ENCODE results near the gene KCNMB2. TPM values are rescaled to one million over a fixed set of nuclear protein-coding genes. Genes with fewer than 3 reads are reported as not detected.

KCNMB2 gene
- polyA plus RNA-seq, 1 donor (not counting 4 experiments of a cell fraction or from before 2014, with no cell fraction given) = not detected

- Histone ChIP-seq H3K27me3 (ENCODE audit: control insufficient read depth, extremely low read depth, insufficient read depth, low read length) (no peaks in the 10 kb centered on the region), H3K4me2 (ENCODE audit: control insufficient read depth, extremely low read depth, insufficient read depth, low read depth, low read length) (no peak overlapping the region), H3K9me3 (ENCODE audit: control insufficient read depth, low read depth, low read length) (no peaks in the 10 kb centered on the region), H2AFZ (ENCODE audit: control insufficient read depth, low read length) (peak overlapping the region; percentile 24), H3K36me3 (ENCODE audit: control insufficient read depth in 2 of 2, extremely low read depth in 1 of 2, insufficient read depth in 2 of 2, low read length in 2 of 2) (no peaks in the 10 kb centered on the region), H3K9ac (ENCODE audit: control insufficient read depth, extremely low read depth, insufficient read depth, low read length) (no peak overlapping the region), H3K4me3 (ENCODE audit: control insufficient read depth in 2 of 3, extremely low read depth in 1 of 3, insufficient read depth in 2 of 3, low read depth in 1 of 3, low read length in 3 of 3) (no peak overlapping the region), H3K4me1 (ENCODE audit: control insufficient read depth, extremely low read depth, insufficient read depth, low read length) (peaks cover 3% of the 10 kb centered on the region), H3K27ac (ENCODE audit: control insufficient read depth, insufficient read depth, low read length) (no peak overlapping the region), H4K20me1 (ENCODE audit: control insufficient read depth, extremely low read depth, insufficient read depth, low read length) (no peaks in the 10 kb centered on the region), H3K79me2 (ENCODE audit: control insufficient read depth, insufficient read depth, low read length) (no peaks in the 10 kb centered on the region), H3K9me1 (ENCODE audit: control insufficient read depth, extremely low read depth, insufficient read depth, low read length) (no peaks in the 10 kb centered on the region)
- dilution Hi-C loops (cut with MboI; ENCODE audit: extremely low pct_ligation_motif_present, low sequenced_read_pairs) = no loop called here
- DNase-seq (ENCODE audit: low read depth, low spot score) (no peak), FAIRE-seq (no peak)
- TF ChIP-seq CTCF (optimal IDR thresholded peaks at IDR 0.05 in 1 of 3, IDR thresholded peaks at IDR 0.05 in 1 of 3, conservative IDR thresholded peaks at IDR 0.05 in 1 of 3; ENCODE audit: extremely low read depth in 1 of 3, insufficient read depth in 2 of 3, low read length in 3 of 3) (no peak), EZH2 (IDR thresholded peaks at IDR 0.05; ENCODE audit: low read length) (no peak)
Measured at GRCh38 chr3:178618896-178619295, 82.7 kb downstream of the KCNMB2 start.

GRCh38 chr3:178623666-178624255 lies 87.5 kb downstream of the KCNMB2 start:
- TF ChIP-seq CTCF (optimal IDR thresholded peaks at IDR 0.05 in 1 of 3, IDR thresholded peaks at IDR 0.05 in 1 of 3, conservative IDR thresholded peaks at IDR 0.05 in 1 of 3; ENCODE audit: extremely low read depth in 1 of 3, insufficient read depth in 2 of 3, low read length in 3 of 3) (no peak), EZH2 (IDR thresholded peaks at IDR 0.05; ENCODE audit: low read length) (no peak)
- no peak overlapping the region for H3K4me2 ChIP-seq (ENCODE audit: control insufficient read depth, extremely low read depth, insufficient read depth, low read depth, low read length)
- H3K9me1 ChIP-seq (ENCODE audit: control insufficient read depth, extremely low read depth, insufficient read depth, low read length) = no peaks in the 10 kb centered on the region
- H3K4me1 ChIP-seq (ENCODE audit: control insufficient read depth, extremely low read depth, insufficient read depth, low read length) = no peaks in the 10 kb centered on the region
- FAIRE-seq (peak; percentile 5), DNase-seq (ENCODE audit: low read depth, low spot score) (no peak)
- no peaks in the 10 kb centered on the region for H3K27me3 ChIP-seq (ENCODE audit: control insufficient read depth, extremely low read depth, insufficient read depth, low read length)
- no peak overlapping the region for H3K4me3 ChIP-seq (ENCODE audit: control insufficient read depth in 2 of 3, extremely low read depth in 1 of 3, insufficient read depth in 2 of 3, low read depth in 1 of 3, low read length in 3 of 3)
- no peaks in the 10 kb centered on the region for H3K36me3 ChIP-seq (ENCODE audit: control insufficient read depth in 2 of 2, extremely low read depth in 1 of 2, insufficient read depth in 2 of 2, low read length in 2 of 2)
- no peak overlapping the region for H2AFZ ChIP-seq (ENCODE audit: control insufficient read depth, low read length)
- dilution Hi-C loops (cut with MboI; ENCODE audit: extremely low pct_ligation_motif_present, low sequenced_read_pairs) = no loop called here
- no peak overlapping the region for H3K27ac ChIP-seq (ENCODE audit: control insufficient read depth, insufficient read depth, low read length)
- H3K9ac ChIP-seq (ENCODE audit: control insufficient read depth, extremely low read depth, insufficient read depth, low read length) = no peak overlapping the region
- H3K79me2 ChIP-seq (ENCODE audit: control insufficient read depth, insufficient read depth, low read length) = no peaks in the 10 kb centered on the region
- H4K20me1 ChIP-seq (ENCODE audit: control insufficient read depth, extremely low read depth, insufficient read depth, low read length) = no peaks in the 10 kb centered on the region
- no peaks in the 10 kb centered on the region for H3K9me3 ChIP-seq (ENCODE audit: control insufficient read depth, low read depth, low read length)

Measured in keratinocyte (primary cell).